Trophoblast cell (in vitro differentiated cells and primary cell): Measurements from ENCODE around the gene DACT1.

Experiments used
- DNase-seq, 2 donors: peaks; one replicate each; pipeline ENCODE4 v3.0.0-alpha.2; 2016
- H2AFZ ChIP-seq: 2 replicates; pipeline ENCODE4 v1.6.1; 2013; ENCODE audit warnings: low read length, moderate library complexity, mild to moderate bottlenecking; ENCODE audit not compliant: insufficient read depth, poor library complexity
- H2AK5ac ChIP-seq: 2 replicates; pipeline ENCODE4 v1.6.1; 2013; ENCODE audit warnings: mild to moderate bottlenecking, low read length
- H2BK120ac ChIP-seq: 2 replicates; pipeline ENCODE4 v1.6.1; 2013; ENCODE audit warnings: low read length, mild to moderate bottlenecking, moderate library complexity; ENCODE audit not compliant: insufficient read depth, poor library complexity
- H2BK12ac ChIP-seq: 2 replicates; pipeline ENCODE4 v1.6.1; 2013; ENCODE audit warnings: mild to moderate bottlenecking, low read length, moderate library complexity
- H2BK5ac ChIP-seq: 2 replicates; pipeline ENCODE4 v1.6.1; 2013; ENCODE audit warnings: low read length, low read depth, moderate library complexity, mild to moderate bottlenecking; ENCODE audit not compliant: poor library complexity
- H3K14ac ChIP-seq: 2 replicates; pipeline ENCODE4 v1.6.1; 2013; ENCODE audit warnings: mild to moderate bottlenecking, low read length
- H3K18ac ChIP-seq: 2 replicates; pipeline ENCODE4 v1.6.1; 2013; ENCODE audit warnings: mild to moderate bottlenecking, low read length
- H3K23ac ChIP-seq: 2 replicates; pipeline ENCODE4 v1.6.1; 2013; ENCODE audit warnings: low read length
- H3K27ac ChIP-seq: 2 replicates; pipeline ENCODE4 v1.5.1; 2013; ENCODE audit warnings: low read depth, mild to moderate bottlenecking, inconsistent platforms, low read length, moderate library complexity
- H3K27me3 ChIP-seq: 2 replicates; pipeline ENCODE4 v1.6.1; 2013; ENCODE audit warnings: inconsistent platforms, mild to moderate bottlenecking, low read length, moderate library complexity; ENCODE audit not compliant: insufficient read depth
- H3K36me3 ChIP-seq, 2 experiments: 1 replicate in 1 of 2; 2 replicates in 1 of 2; pipeline ENCODE4 v1.6.1; 2013; ENCODE audit warnings: low read length in 2 of 2, mild to moderate bottlenecking in 2 of 2, moderate library complexity in 1 of 2; ENCODE audit not compliant: insufficient read depth in 2 of 2, control insufficient read depth in 1 of 2
- H3K4ac ChIP-seq: 2 replicates; pipeline ENCODE4 v1.6.1; 2013; ENCODE audit warnings: low read depth, mild to moderate bottlenecking, low read length, moderate library complexity
- H3K4me1 ChIP-seq, 2 experiments: 1 replicate in 1 of 2; 2 replicates in 1 of 2; pipeline ENCODE4 v1.6.1; 2013; ENCODE audit warnings: low read length in 2 of 2, mild to moderate bottlenecking in 2 of 2, moderate library complexity in 1 of 2; ENCODE audit not compliant: insufficient read depth in 2 of 2, control insufficient read depth in 1 of 2
- H3K4me2 ChIP-seq: 2 replicates; pipeline ENCODE4 v1.6.1; 2013; ENCODE audit warnings: inconsistent platforms, mild to moderate bottlenecking, low read length, moderate library complexity
- H3K4me3 ChIP-seq: 2 replicates; pipeline ENCODE4 v1.5.1; 2013; ENCODE audit warnings: mild to moderate bottlenecking, low read depth, low read length, inconsistent platforms
- H3K79me1 ChIP-seq: one replicate; pipeline ENCODE4 v1.6.1; 2013; ENCODE audit warnings: low read length
- H3K79me2 ChIP-seq: 2 replicates; pipeline ENCODE4 v1.6.1; 2013; ENCODE audit warnings: low read length, mild to moderate bottlenecking; ENCODE audit not compliant: control insufficient read depth, insufficient read depth, poor library complexity
- H3K9ac ChIP-seq: 2 replicates; pipeline ENCODE4 v1.6.1; 2013; ENCODE audit warnings: mild to moderate bottlenecking, low read length
- H3K9me3 ChIP-seq: 2 replicates; pipeline ENCODE4 v1.6.1; 2013; ENCODE audit warnings: low read depth, mild to moderate bottlenecking, control low read depth, inconsistent platforms, low read length; ENCODE audit not compliant: insufficient read depth
- H4K12ac ChIP-seq: 2 replicates; pipeline ENCODE4 v1.6.1; 2013; ENCODE audit warnings: low read depth, mild to moderate bottlenecking, low read length, moderate library complexity
- H4K8ac ChIP-seq: 2 replicates; pipeline ENCODE4 v1.6.1; 2013; ENCODE audit warnings: low read depth, mild to moderate bottlenecking, low read length, moderate library complexity
- H4K91ac ChIP-seq: one replicate; pipeline ENCODE4 v1.6.1; 2013; ENCODE audit warnings: low read depth, mild to moderate bottlenecking, low read length, moderate library complexity
- WGBS: extraction: QIAGEN DNeasy Blood & Tissue Kit; methylation state at CpG from one replicate; pipeline ENCODE4 v1.1.7; 2013; ENCODE audit warnings: missing lambda C conversion rate; ENCODE audit not compliant: insufficient read length, insufficient coverage; ENCODE audit errors: extremely low coverage; 5-methylcytosine and 5-hydroxymethylcytosine counted together

DACT1 gene

GRCh38 chr14:58662018-58662417 lies 24.3 kb downstream of the DACT1 start:
- H3K9me3 ChIP-seq = no peaks in the 10 kb centered on the region
- H3K4me2 ChIP-seq = no peak overlapping the region
- no peaks in the 10 kb centered on the region for H3K36me3 ChIP-seq
- no peak overlapping the region for H3K18ac ChIP-seq
- peaks cover 2% of the 10 kb centered on the region in 2 experiments for H3K4me1 ChIP-seq
- DNase-seq = no peak
- no CpG with 5 or more reads among the region's 1 CpG for WGBS
- no peak overlapping the region for H3K14ac ChIP-seq
- H2BK12ac ChIP-seq = peak overlapping the region; percentile 59
- H2BK120ac ChIP-seq = no peak overlapping the region
- no peak overlapping the region for H2AFZ ChIP-seq
- no peaks in the 10 kb centered on the region for H3K79me2 ChIP-seq
- no peak overlapping the region for H2BK5ac ChIP-seq
- H3K27ac ChIP-seq = no peak overlapping the region
- no peak overlapping the region for H4K12ac ChIP-seq
- H3K4ac ChIP-seq = no peak overlapping the region
- H2AK5ac ChIP-seq = no peak overlapping the region
- no peak overlapping the region for H3K4me3 ChIP-seq
- H3K23ac ChIP-seq = no peak overlapping the region
- H4K91ac ChIP-seq = no peak overlapping the region
- H3K79me1 ChIP-seq = peaks cover 4% of the 10 kb centered on the region
- H3K27me3 ChIP-seq = no peaks in the 10 kb centered on the region
- H4K8ac ChIP-seq = no peak overlapping the region
- H3K9ac ChIP-seq = no peak overlapping the region

- H2BK120ac ChIP-seq = no peak overlapping the region
- no peak overlapping the region for H3K23ac ChIP-seq
- peaks cover 6% of the 10 kb centered on the region for H3K79me1 ChIP-seq
- H3K9ac ChIP-seq = no peak overlapping the region
- no peak overlapping the region for H4K8ac ChIP-seq
- no peak overlapping the region for H3K18ac ChIP-seq
- H3K27me3 ChIP-seq = no peaks in the 10 kb centered on the region
- H3K14ac ChIP-seq = no peak overlapping the region
- no peak for DNase-seq
- H3K9me3 ChIP-seq = no peaks in the 10 kb centered on the region
- no peak overlapping the region for H4K91ac ChIP-seq
- peaks cover 5 to 6% of the 10 kb centered on the region in 2 experiments for H3K4me1 ChIP-seq
- peak overlapping the region; percentile 21 for H3K27ac ChIP-seq
- H3K4me3 ChIP-seq = no peak overlapping the region
- H3K4ac ChIP-seq = no peak overlapping the region
- H2AK5ac ChIP-seq = no peak overlapping the region
- no CpG with 5 or more reads among the region's 2 CpGs for WGBS
- H4K12ac ChIP-seq = no peak overlapping the region
- no peaks in the 10 kb centered on the region for H3K36me3 ChIP-seq
- H3K79me2 ChIP-seq = peaks cover 2% of the 10 kb centered on the region
- no peak overlapping the region for H2BK12ac ChIP-seq
- H2AFZ ChIP-seq = no peak overlapping the region
- H3K4me2 ChIP-seq = no peak overlapping the region
- H2BK5ac ChIP-seq = no peak overlapping the region
Measured at GRCh38 chr14:58662759-58663158, 25.0 kb downstream of the DACT1 start.

GRCh38 chr14:58663494-58664111 lies 25.8 kb downstream of the DACT1 start:
- WGBS = no CpG with 5 or more reads among the region's 2 CpGs
- Histone ChIP-seq H3K4me3 (no peak overlapping the region), H3K27me3 (no peaks in the 10 kb centered on the region), H2AFZ (no peak overlapping the region), H3K9ac (no peak overlapping the region), H3K23ac (no peak overlapping the region), H2AK5ac (no peak overlapping the region), H3K27ac (peak overlapping the region; percentile 66), H2BK12ac (no peak overlapping the region), H4K12ac (no peak overlapping the region), H4K91ac (no peak overlapping the region), H3K4me2 (no peak overlapping the region), H3K4me1 (peaks cover 9 to 10% of the 10 kb centered on the region in 2 experiments), H2BK5ac (no peak overlapping the region), H2BK120ac (peak overlapping the region; percentile 48), H3K14ac (no peak overlapping the region), H3K18ac (no peak overlapping the region), H3K79me1 (peaks cover 6% of the 10 kb centered on the region), H4K8ac (no peak overlapping the region), H3K9me3 (no peaks in the 10 kb centered on the region), H3K36me3 (no peaks in the 10 kb centered on the region), H3K79me2 (peaks cover 2% of the 10 kb centered on the region), H3K4ac (no peak overlapping the region)
- DNase-seq = peak; percentile 96 to 97

GRCh38 chr14:58665773-58666500 lies 28.2 kb downstream of the DACT1 start:
- H3K23ac ChIP-seq = no peak overlapping the region
- H3K27me3 ChIP-seq = no peaks in the 10 kb centered on the region
- no peak overlapping the region for H3K4me3 ChIP-seq
- no peak overlapping the region for H2BK120ac ChIP-seq
- no peak overlapping the region for H3K4ac ChIP-seq
- WGBS = no CpG with 5 or more reads among the region's 3 CpGs
- no peak overlapping the region for H2AFZ ChIP-seq
- H3K27ac ChIP-seq = no peak overlapping the region
- H4K8ac ChIP-seq = no peak overlapping the region
- no peak for DNase-seq
- no peaks in the 10 kb centered on the region for H3K9me3 ChIP-seq
- H4K91ac ChIP-seq = no peak overlapping the region
- peaks cover 2% of the 10 kb centered on the region for H3K79me2 ChIP-seq
- no peak overlapping the region for H3K4me2 ChIP-seq
- H3K9ac ChIP-seq = no peak overlapping the region
- no peaks in the 10 kb centered on the region for H3K36me3 ChIP-seq
- peaks cover 12 to 15% of the 10 kb centered on the region in 2 experiments for H3K4me1 ChIP-seq
- no peak overlapping the region for H2BK5ac ChIP-seq
- H3K18ac ChIP-seq = no peak overlapping the region
- H3K79me1 ChIP-seq = peaks cover 4% of the 10 kb centered on the region
- H2BK12ac ChIP-seq = peak overlapping the region; percentile 36
- H4K12ac ChIP-seq = no peak overlapping the region
- H3K14ac ChIP-seq = no peak overlapping the region
- peak overlapping the region; percentile 47 for H2AK5ac ChIP-seq
